GM12865 (cell line): ENCODE results near the gene LRRC66.

Experiments
- DNase-seq: peaks from one replicate; pipeline ENCODE4 v3.0.0; 2010; ENCODE audit warnings: low read depth
- H3K4me3 ChIP-seq: 2 replicates; pipeline ENCODE4 v1.5.1; 2011; ENCODE audit warnings: mild to moderate bottlenecking, low read depth, low read length, control low read depth
- CTCF ChIP-seq: IDR thresholded peaks from 2 replicates; pipeline ENCODE4 v1.5.1; 2011; ENCODE audit warnings: low read length, control low read depth, low read depth, inconsistent platforms; ENCODE audit not compliant: insufficient read depth; ENCODE audit errors: missing control alignments

The LRRC66 gene

DNA sequence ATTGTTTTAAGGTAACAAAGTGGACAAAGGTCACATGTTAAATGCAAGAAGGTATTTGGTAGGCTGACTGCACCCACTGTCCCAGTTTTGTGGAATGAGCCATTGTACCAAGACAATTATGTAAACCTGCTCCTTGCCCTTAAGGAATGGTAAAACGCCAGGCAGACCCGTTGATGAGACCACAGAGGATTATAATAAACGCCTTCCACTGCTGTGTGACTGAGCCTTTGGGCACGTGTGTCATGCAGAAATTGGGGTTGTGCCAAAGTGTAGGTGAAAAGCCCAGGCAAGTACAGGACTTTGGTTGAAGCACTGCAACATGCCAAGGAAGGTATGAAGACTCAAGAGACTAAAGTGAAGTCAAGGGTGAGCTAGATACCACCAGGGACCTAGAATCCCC, 59.7 kb downstream of the LRRC66 start:
- TF ChIP-seq CTCF, result no peak
- no peak for DNase-seq

GRCh38 chr4:51958199-51958968, 61.8 kb downstream of the LRRC66 start:
- no peak for DNase-seq
- no peak overlapping the region for H3K4me3 ChIP-seq
- no peak for TF ChIP-seq CTCF

More for the DNA sequence above, 59.7 kb downstream of the LRRC66 start:
- no peak overlapping the region for H3K4me3 ChIP-seq
